Cardiac fibroblast (primary cell): ENCODE results near the gene FMNL2.

Experiments
- DNase-seq, 2 donors: peaks; one replicate each; pipeline versions ENCODE4 v3.0.0 to v3.0.0-alpha.2; 2010; ENCODE audit warnings: low read depth in 2 of 2
- H3K4me3 ChIP-seq, 2 donors: replicated peaks in 1 of 2; 1 replicate in 1 of 2; 2 replicates in 1 of 2; pipeline ENCODE4 v1.5.1; 2011; ENCODE audit warnings: low read depth in 2 of 2, low read length in 2 of 2, mild to moderate bottlenecking in 2 of 2, moderate library complexity in 1 of 2
- CTCF ChIP-seq: IDR thresholded peaks from one replicate; pipeline ENCODE4 v1.5.1; 2011; ENCODE audit warnings: low read depth, mild to moderate bottlenecking, low read length, inconsistent platforms

Gene FMNL2

GRCh38 chr2:152678808-152679207 lies 343.8 kb downstream of the FMNL2 start:
- no peak overlapping the region for H3K4me3 ChIP-seq
- no peak for DNase-seq
- no peak for TF ChIP-seq CTCF

DNA sequence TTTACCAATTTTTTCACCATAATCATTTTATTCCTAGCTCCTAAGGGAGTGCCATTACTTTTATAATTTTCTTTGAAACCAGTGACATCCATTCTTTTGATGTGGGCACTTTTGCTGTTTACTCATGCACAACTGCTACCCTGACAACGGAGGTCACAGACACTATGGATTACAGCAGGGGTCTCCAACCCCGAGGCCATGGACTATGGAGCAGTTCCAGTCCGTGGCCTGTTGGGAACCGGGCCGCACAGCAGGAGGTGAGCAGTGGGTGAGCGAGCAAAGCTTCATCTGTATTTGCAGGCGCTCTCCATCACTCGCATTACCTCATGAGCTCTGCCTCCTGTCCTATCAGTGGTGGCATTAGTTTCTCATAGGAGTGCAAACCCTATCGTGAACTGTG lies 347.7 kb downstream of the FMNL2 start:
- no peak for DNase-seq
- H3K4me3 ChIP-seq, result no peak overlapping the region
- TF ChIP-seq CTCF, result no peak

DNA sequence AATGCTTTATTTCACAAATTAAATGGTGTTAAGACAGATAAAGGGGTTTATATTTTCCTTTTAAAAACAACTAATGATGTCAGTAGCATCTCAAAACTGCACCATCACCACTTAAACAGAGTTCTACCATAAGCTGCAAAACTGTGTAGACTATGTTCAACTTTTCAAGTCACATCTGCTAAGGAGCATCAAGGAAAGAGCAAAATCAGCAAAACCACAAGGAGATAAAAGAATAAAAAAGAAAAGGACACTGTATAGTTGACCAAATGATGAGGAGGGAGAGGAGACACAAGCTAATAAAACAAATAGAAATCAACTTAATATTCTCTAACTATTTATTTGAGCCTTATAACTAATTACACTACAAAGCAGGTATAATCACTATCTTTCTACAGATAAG lies 348.4 kb downstream of the FMNL2 start:
- H3K4me3 ChIP-seq, result no peak overlapping the region
- DNase-seq, result no peak
- no peak for TF ChIP-seq CTCF

GRCh38 chr2:152686321-152686720 lies 351.3 kb downstream of the FMNL2 start:
- TF ChIP-seq CTCF, result no peak
- no peak overlapping the region for H3K4me3 ChIP-seq
- peak in 1 of 2 donors; percentile 5 for DNase-seq

DNA sequence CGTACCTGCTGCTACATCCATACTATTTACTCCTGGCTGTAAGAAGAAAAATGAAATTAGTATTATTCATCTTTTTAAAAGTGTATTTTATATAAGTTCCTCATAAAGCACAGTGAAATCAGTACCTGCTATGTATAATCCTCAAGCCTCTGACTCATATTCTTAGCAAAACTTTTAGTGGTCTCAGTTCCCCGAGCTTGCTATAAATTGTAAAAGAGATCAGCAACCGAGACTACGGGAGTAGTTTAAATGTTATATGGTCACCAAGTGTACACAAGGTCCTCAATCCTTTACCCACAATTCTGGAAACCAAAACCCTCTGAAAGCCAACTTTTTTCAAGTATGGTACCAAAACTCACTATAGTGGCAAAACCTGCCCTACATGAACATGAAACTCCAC lies 358.1 kb downstream of the FMNL2 start:
- no peak overlapping the region for H3K4me3 ChIP-seq
- no peak for TF ChIP-seq CTCF
- no peak for DNase-seq

GRCh38 chr2:152694161-152694661 lies 359.2 kb downstream of the FMNL2 start:
- peak overlapping the region in 1 of 2 donors; percentile 44 for H3K4me3 ChIP-seq
- peak; percentile 56 to 84 for DNase-seq
- TF ChIP-seq CTCF, result no peak

GRCh38 chr2:152695763-152696162 lies 360.8 kb downstream of the FMNL2 start:
- TF ChIP-seq CTCF, result no peak

More at GRCh38 chr2:152695763-152696162, 360.8 kb downstream of the FMNL2 start:
- DNase-seq, result no peak
- H3K4me3 ChIP-seq, result no peak overlapping the region
